ENCODE data around the gene PPP1R9A.

DNA sequence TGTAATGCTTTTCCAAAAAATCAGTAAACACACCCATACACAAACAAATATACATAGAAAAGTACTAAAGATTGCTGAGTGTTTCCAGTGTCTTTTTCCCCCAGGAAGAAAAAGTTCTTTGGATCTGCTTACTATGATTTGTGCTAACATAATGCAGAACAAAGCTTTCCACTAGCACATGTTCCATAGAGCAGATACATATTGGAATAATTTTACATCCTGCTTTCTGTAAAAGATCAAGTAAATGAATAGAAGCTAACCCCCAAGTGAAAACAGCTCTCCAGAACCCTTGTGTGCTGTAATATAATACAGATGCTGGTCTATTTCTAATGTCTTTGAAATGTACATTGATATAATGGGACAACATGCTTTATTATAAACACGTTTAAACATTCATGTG, 291.5 kb downstream of the PPP1R9A start:
- TF ChIP-seq, protein P1, sequence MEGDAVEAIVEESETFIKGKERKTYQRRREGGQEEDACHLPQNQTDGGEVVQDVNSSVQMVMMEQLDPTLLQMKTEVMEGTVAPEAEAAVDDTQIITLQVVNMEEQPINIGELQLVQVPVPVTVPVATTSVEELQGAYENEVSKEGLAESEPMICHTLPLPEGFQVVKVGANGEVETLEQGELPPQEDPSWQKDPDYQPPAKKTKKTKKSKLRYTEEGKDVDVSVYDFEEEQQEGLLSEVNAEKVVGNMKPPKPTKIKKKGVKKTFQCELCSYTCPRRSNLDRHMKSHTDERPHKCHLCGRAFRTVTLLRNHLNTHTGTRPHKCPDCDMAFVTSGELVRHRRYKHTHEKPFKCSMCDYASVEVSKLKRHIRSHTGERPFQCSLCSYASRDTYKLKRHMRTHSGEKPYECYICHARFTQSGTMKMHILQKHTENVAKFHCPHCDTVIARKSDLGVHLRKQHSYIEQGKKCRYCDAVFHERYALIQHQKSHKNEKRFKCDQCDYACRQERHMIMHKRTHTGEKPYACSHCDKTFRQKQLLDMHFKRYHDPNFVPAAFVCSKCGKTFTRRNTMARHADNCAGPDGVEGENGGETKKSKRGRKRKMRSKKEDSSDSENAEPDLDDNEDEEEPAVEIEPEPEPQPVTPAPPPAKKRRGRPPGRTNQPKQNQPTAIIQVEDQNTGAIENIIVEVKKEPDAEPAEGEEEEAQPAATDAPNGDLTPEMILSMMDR (IDR thresholded peaks at IDR 0.05) = no peak
- no peak for TF ChIP-seq ZFX (IDR thresholded peaks at IDR 0.05; ENCODE audit: borderline replicate concordance)
